T follicular helper cell (primary cell): ENCODE measurements around the gene CPM.

Experiments
- DNase-seq: peaks from one replicate; pipeline ENCODE4 v3.0.0-alpha.2; 2020; ENCODE audit warnings: low read depth

The CPM gene

GRCh38 chr12:68956466-68956865 lies 23.5 kb upstream of the CPM start:
- no peak for DNase-seq

- DNase-seq, result no peak
Measured at GRCh38 chr12:68954811-68955210, 21.8 kb upstream of the CPM start.

- no peak for DNase-seq
Measured at GRCh38 chr12:68953536-68953935, 20.6 kb upstream of the CPM start.

- no peak for DNase-seq
Measured at GRCh38 chr12:68951652-68952051, 18.7 kb upstream of the CPM start.

- DNase-seq, result no peak
Measured at GRCh38 chr12:68950511-68950910, 17.5 kb upstream of the CPM start.

GRCh38 chr12:68945255-68945654 lies 12.3 kb upstream of the CPM start:
- no peak for DNase-seq

- DNase-seq, result no peak
Measured at GRCh38 chr12:68944296-68945076, 11.5 kb upstream of the CPM start.

- DNase-seq, result no peak
Measured at GRCh38 chr12:68943848-68944247, 10.9 kb upstream of the CPM start.

GRCh38 chr12:68940731-68941130 lies 7.8 kb upstream of the CPM start:
- no peak for DNase-seq

- DNase-seq, result no peak
Measured at GRCh38 chr12:68939505-68939904, 6.5 kb upstream of the CPM start.

- no peak for DNase-seq
Measured at GRCh38 chr12:68934392-68934791, 1.4 kb upstream of the CPM start.

GRCh38 chr12:68932128-68932960 lies 627 bp downstream of the CPM start:
- DNase-seq, result no peak

- no peak for DNase-seq
Measured at GRCh38 chr12:68930178-68930577, 2.8 kb downstream of the CPM start.

GRCh38 chr12:68924546-68924945 lies 8.4 kb downstream of the CPM start:
- no peak for DNase-seq

GRCh38 chr12:68919581-68920239 lies 13.3 kb downstream of the CPM start:
- DNase-seq, result no peak

- DNase-seq, result no peak
Measured at GRCh38 chr12:68918960-68919359, 14.0 kb downstream of the CPM start.

GRCh38 chr12:68915055-68915454 lies 17.9 kb downstream of the CPM start:
- DNase-seq, result no peak

- DNase-seq, result no peak
Measured at GRCh38 chr12:68913682-68914081, 19.3 kb downstream of the CPM start.

GRCh38 chr12:68912916-68913315 lies 20.1 kb downstream of the CPM start:
- DNase-seq, result no peak

GRCh38 chr12:68911197-68911718 lies 21.7 kb downstream of the CPM start:
- no peak for DNase-seq

- no peak for DNase-seq
Measured at GRCh38 chr12:68910128-68910527, 22.8 kb downstream of the CPM start.

GRCh38 chr12:68908076-68908475 lies 24.9 kb downstream of the CPM start:
- DNase-seq, result no peak

- no peak for DNase-seq
Measured at GRCh38 chr12:68905733-68906132, 27.2 kb downstream of the CPM start.
